ENCODE data around the gene FPR1.

FPR1 gene, protein sequence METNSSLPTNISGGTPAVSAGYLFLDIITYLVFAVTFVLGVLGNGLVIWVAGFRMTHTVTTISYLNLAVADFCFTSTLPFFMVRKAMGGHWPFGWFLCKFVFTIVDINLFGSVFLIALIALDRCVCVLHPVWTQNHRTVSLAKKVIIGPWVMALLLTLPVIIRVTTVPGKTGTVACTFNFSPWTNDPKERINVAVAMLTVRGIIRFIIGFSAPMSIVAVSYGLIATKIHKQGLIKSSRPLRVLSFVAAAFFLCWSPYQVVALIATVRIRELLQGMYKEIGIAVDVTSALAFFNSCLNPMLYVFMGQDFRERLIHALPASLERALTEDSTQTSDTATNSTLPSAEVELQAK
- 0 to 2.9 (median 0) reads per million in 3 donors for total RNA-seq

DNA sequence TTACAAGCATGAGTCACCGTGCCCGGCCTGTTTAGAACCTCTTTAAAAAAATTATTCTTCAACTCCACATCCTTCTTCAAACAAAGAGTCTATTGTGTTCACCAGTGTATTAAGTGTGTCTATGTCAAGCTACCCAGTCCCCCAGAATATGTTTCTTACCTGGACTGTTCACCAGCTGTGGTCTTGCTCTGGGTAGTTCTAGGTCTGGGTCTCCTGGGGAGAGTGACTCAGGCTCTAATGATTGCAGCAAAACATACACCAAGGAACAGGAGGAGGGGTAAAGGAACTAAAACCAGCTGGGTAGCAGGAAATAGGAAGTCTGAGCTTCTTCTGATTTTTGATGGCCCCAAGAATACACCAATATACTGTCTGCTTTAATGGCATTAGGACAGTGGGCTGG, at the start of gene FPR1:
Gene FPR1 (minus strand): TSS at position 224 of the 400 bp plus-strand sequence. CDS start 4,884 bp downstream, outside the sequence.
- Histone ChIP-seq H3K27ac (ENCODE audit: insufficient read depth, low read length, poor library complexity, severe bottlenecking) (no peak within 1 kb of the TSS), H3K9me3 (ENCODE audit: control insufficient read depth, low read length) (no peaks in the 10 kb centered on the region), H3K4me1 (ENCODE audit: control insufficient read depth, insufficient read depth, low read length, poor library complexity, severe bottlenecking) (no peaks in the 10 kb centered on the region), H3K4me3 (ENCODE audit: insufficient read depth, low read depth, low read length, poor library complexity, severe bottlenecking) (no peak within 1 kb of the TSS), H3K36me3 (ENCODE audit: control insufficient read depth, insufficient read depth, low read length) (no peaks in the 10 kb centered on the region), H3K27me3 (replicated peaks; ENCODE audit: control insufficient read depth, insufficient read depth, low read length, poor library complexity, severe bottlenecking) (no peaks in the 10 kb centered on the region)
- DNase-seq: no peak

DNA sequence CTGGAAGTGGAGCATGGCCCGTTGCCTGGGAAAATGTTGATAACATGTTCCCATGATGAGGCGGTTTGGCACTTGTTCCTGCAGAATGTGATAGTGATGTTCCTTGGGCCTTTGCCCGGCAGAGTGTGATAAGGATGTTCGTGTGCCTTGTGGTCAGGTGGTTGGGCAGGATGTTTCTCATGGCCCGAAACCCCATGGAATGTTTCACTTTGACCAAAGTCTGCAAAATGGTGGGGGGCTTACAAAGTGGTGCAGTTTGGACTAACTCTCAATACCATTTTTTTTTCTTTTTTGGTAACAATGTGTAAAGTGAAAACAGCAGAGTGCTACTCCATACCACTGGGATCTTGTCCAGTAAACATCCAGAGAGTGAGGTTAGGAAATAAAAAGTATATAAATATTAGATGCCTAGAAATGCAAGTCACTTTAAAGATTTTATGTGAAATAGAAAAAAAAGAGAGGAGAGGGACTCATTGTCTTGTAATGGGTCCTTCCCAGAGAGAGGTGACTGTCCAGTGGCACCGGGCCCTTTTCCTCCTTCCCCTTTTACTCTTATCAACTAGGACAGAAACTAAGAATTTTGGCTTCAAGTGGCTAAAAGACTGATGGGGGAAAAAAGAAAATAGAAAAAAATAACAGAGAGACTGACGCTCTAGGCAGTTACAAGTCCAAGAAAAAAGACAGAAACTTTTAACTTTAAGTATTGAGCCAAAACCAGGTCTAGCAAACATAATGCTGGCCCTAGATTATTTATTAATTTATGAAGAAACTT, 49.0 kb upstream of the FPR1 start:
- no peaks in the 10 kb centered on the region for H3K36me3 ChIP-seq (ENCODE audit: control insufficient read depth, insufficient read depth, low read length)
- no peak overlapping the region for H3K27ac ChIP-seq (ENCODE audit: insufficient read depth, low read length, poor library complexity, severe bottlenecking)
- no peaks in the 10 kb centered on the region for H3K9me3 ChIP-seq (ENCODE audit: control insufficient read depth, low read length)
- no peak overlapping the region for H3K4me3 ChIP-seq (ENCODE audit: insufficient read depth, low read depth, low read length, poor library complexity, severe bottlenecking)
- H3K4me1 ChIP-seq (ENCODE audit: control insufficient read depth, insufficient read depth, low read length, poor library complexity, severe bottlenecking): no peaks in the 10 kb centered on the region
- no peak for DNase-seq
- no peaks in the 10 kb centered on the region for H3K27me3 ChIP-seq (replicated peaks; ENCODE audit: control insufficient read depth, insufficient read depth, low read length, poor library complexity, severe bottlenecking)

DNA sequence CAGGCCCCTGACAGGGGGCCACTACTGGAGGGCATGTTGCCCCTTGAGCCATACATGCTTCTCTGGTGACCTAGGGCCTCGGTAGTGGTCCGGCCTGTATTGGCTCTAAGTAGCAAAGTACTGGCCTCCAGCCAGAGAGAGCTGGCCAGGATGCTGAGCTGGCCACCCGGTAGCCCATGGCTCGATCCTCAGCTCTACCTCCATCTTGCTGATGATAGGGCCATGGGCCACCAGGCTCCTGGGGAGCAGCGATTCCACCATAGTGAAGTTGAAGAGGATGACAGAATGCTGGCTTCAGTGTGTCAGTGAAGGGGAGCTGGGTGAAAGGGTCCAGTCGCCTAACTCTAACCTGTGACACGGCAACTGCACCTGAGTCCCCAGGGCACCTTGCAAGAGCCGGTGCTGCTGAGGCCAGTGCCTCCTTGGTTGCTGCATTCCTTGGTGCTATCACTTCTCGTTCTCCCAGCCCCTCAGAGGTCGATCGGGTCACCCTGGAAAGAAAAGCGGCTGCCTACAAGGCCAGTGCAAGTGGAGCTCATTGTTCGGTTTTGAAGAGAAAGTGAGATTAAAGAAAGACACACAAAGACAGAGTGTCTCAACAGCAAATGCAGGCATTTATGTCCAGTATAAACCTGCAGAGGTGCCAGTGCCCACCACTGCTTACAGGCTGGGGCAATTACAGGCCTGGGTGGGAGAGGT, 48.2 kb upstream of the FPR1 start:
- no peaks in the 10 kb centered on the region for H3K36me3 ChIP-seq (ENCODE audit: control insufficient read depth, insufficient read depth, low read length)
- H3K4me1 ChIP-seq (ENCODE audit: control insufficient read depth, insufficient read depth, low read length, poor library complexity, severe bottlenecking): no peaks in the 10 kb centered on the region
- H3K9me3 ChIP-seq (ENCODE audit: control insufficient read depth, low read length): no peaks in the 10 kb centered on the region
- no peak for DNase-seq
- no peak overlapping the region for H3K27ac ChIP-seq (ENCODE audit: insufficient read depth, low read length, poor library complexity, severe bottlenecking)
- no peak overlapping the region for H3K4me3 ChIP-seq (ENCODE audit: insufficient read depth, low read depth, low read length, poor library complexity, severe bottlenecking)
- no peaks in the 10 kb centered on the region for H3K27me3 ChIP-seq (replicated peaks; ENCODE audit: control insufficient read depth, insufficient read depth, low read length, poor library complexity, severe bottlenecking)

DNA sequence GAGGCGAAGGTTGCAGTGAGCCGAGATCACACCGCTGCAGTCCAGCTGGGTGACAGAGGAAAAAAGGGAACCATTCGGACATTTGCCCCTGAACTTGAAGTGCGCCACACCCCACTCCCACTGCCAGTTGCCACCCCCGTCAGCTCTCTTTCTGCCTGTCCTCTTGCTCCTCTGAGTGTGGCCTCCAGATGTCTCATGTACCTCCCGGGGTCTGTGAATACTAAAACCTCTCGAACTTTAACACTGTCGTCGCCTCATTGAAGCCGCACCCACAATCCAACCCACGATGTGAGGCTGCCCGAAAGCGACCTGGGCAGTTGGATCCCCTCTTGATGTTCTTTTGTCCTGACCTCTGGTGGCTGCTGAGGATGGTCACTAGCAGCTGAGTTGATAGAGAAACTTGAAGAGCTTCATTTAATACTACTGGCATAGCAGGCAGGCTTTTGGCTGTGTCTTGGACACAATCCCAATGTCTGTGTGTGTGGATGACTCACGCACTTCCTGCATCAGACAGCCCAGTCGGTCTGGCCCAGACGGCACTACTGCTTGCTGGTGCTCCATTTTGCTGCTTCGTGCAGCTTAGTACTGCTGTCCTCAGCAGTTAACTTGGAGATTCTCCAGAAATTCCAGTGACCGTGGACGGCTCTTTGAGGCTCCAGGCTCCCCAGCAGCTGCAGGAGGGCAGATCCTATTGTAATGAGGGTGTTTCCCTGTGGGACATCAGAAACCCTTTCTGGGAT, 47.5 kb upstream of the FPR1 start:
- no peak overlapping the region for H3K4me3 ChIP-seq (ENCODE audit: insufficient read depth, low read depth, low read length, poor library complexity, severe bottlenecking)
- H3K36me3 ChIP-seq (ENCODE audit: control insufficient read depth, insufficient read depth, low read length): no peaks in the 10 kb centered on the region
- no peak overlapping the region for H3K27ac ChIP-seq (ENCODE audit: insufficient read depth, low read length, poor library complexity, severe bottlenecking)
- no peak for DNase-seq
- H3K27me3 ChIP-seq (replicated peaks; ENCODE audit: control insufficient read depth, insufficient read depth, low read length, poor library complexity, severe bottlenecking): no peaks in the 10 kb centered on the region
- H3K9me3 ChIP-seq (ENCODE audit: control insufficient read depth, low read length): no peaks in the 10 kb centered on the region
- no peaks in the 10 kb centered on the region for H3K4me1 ChIP-seq (ENCODE audit: control insufficient read depth, insufficient read depth, low read length, poor library complexity, severe bottlenecking)

DNA sequence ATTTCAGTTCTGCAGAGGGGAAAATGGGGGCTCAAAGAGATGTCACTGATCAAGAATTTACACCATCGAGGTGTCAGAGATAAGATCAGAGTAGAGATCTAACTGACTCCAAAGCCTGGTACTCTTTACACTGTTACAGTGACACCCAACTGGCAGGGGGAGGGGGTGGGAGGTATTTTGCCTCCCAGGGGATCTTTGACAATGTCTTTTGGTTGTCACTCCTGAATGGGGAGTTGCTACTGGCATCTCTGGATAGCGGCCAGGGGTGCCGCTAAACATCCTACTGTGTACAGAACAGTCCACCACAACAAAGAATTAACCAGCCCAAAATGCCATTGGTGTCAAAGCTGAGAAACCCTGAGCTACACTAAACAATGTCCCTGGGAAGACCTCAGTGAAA, 46.4 kb upstream of the FPR1 start:
- Histone ChIP-seq H3K27ac (ENCODE audit: insufficient read depth, low read length, poor library complexity, severe bottlenecking) (no peak overlapping the region), H3K36me3 (ENCODE audit: control insufficient read depth, insufficient read depth, low read length) (no peaks in the 10 kb centered on the region), H3K4me1 (ENCODE audit: control insufficient read depth, insufficient read depth, low read length, poor library complexity, severe bottlenecking) (no peaks in the 10 kb centered on the region), H3K9me3 (ENCODE audit: control insufficient read depth, low read length) (no peaks in the 10 kb centered on the region), H3K4me3 (ENCODE audit: insufficient read depth, low read depth, low read length, poor library complexity, severe bottlenecking) (no peak overlapping the region), H3K27me3 (replicated peaks; ENCODE audit: control insufficient read depth, insufficient read depth, low read length, poor library complexity, severe bottlenecking) (no peaks in the 10 kb centered on the region)
- no peak for DNase-seq

DNA sequence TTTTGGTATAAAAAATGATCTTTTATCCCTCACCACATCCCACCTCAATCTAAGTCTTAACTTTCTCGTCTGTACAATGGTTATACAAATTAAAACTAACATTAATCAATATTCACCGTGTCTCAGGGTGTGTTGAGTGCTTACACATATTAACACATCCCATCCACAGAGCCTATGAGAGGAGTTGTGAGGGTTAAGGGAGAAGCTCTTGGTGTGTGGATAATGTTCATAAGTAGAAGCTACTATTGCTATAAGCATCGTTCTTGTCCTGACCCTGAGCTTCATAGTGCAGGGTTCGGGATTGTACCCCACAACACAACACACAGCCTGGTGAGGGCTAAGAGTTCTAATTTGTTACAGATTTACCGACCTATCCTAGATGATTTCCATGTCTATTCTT, 45.8 kb upstream of the FPR1 start:
- Histone ChIP-seq H3K4me1 (ENCODE audit: control insufficient read depth, insufficient read depth, low read length, poor library complexity, severe bottlenecking) (no peaks in the 10 kb centered on the region), H3K36me3 (ENCODE audit: control insufficient read depth, insufficient read depth, low read length) (no peaks in the 10 kb centered on the region), H3K4me3 (ENCODE audit: insufficient read depth, low read depth, low read length, poor library complexity, severe bottlenecking) (no peak overlapping the region), H3K27ac (ENCODE audit: insufficient read depth, low read length, poor library complexity, severe bottlenecking) (no peak overlapping the region), H3K9me3 (ENCODE audit: control insufficient read depth, low read length) (no peaks in the 10 kb centered on the region), H3K27me3 (replicated peaks; ENCODE audit: control insufficient read depth, insufficient read depth, low read length, poor library complexity, severe bottlenecking) (no peaks in the 10 kb centered on the region)
- DNase-seq: no peak

DNA sequence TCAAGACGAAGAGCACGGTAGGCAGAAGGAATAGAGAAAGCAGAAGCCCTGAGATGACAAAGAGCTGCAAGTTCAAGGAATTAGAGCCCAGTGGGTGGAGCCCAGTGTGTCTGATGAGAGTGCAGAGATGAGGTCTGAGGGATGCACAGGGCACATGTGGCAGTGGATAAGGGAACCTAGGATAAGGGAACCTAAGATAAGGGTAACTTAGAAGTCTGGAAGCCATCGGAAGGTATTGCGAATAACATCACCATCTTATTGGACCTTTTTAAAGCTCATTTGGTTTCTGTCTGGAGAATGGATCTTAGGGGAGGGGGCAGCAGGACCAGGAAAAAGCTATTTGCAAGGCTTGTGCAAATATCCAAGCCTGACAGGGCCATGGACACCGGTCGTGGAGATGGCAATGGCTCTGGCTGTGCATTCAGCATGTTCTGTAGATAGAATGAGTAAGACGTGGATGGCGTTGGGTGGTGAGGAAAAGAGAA, 44.6 kb upstream of the FPR1 start:
- Histone ChIP-seq H3K27ac (ENCODE audit: insufficient read depth, low read length, poor library complexity, severe bottlenecking) (no peak overlapping the region), H3K27me3 (replicated peaks; ENCODE audit: control insufficient read depth, insufficient read depth, low read length, poor library complexity, severe bottlenecking) (no peaks in the 10 kb centered on the region), H3K4me1 (ENCODE audit: control insufficient read depth, insufficient read depth, low read length, poor library complexity, severe bottlenecking) (no peaks in the 10 kb centered on the region), H3K4me3 (ENCODE audit: insufficient read depth, low read depth, low read length, poor library complexity, severe bottlenecking) (no peak overlapping the region), H3K36me3 (ENCODE audit: control insufficient read depth, insufficient read depth, low read length) (no peaks in the 10 kb centered on the region), H3K9me3 (ENCODE audit: control insufficient read depth, low read length) (no peaks in the 10 kb centered on the region)
- no peak for DNase-seq

DNA sequence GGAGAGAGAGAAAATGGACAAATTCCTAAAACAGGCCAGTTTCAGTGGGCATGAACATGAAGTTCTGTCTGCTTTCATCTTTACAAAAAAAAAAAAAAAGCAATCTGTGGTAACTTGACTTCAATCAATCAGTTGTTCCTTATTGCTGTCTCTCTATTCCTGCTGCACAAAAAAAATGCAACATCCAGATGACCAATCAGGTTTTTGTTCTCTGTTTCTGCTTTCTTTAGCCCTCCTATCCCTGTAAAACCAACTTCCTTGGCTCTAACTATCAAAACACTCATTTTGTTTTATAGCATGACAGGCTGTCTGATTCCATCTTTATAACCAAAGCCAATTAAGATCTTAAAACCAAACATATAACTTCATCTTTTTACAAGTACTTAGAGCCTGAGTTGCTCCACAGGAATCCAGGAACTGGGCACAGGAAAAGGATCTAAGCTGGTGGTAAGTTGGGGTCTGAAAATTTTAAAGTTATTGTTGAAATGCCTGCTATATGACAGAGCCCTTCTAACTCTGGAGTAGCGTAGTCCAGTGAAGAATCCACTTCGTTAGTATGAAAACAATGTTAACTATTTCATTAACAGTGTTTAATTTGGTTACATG, 43.3 kb upstream of the FPR1 start, which contains the start of gene FPR3:
Gene FPR3 (plus strand): TSS at position 273 of the 606 bp plus-strand sequence. CDS start 28,592 bp downstream, outside the sequence.
- no peak for DNase-seq
- H3K4me1 ChIP-seq (ENCODE audit: control insufficient read depth, insufficient read depth, low read length, poor library complexity, severe bottlenecking): no peaks in the 10 kb centered on the region
- H3K36me3 ChIP-seq (ENCODE audit: control insufficient read depth, insufficient read depth, low read length): no peaks in the 10 kb centered on the region
- H3K27ac ChIP-seq (ENCODE audit: insufficient read depth, low read length, poor library complexity, severe bottlenecking): no peak within 1 kb of the TSS
- H3K27me3 ChIP-seq (replicated peaks; ENCODE audit: control insufficient read depth, insufficient read depth, low read length, poor library complexity, severe bottlenecking): no peaks in the 10 kb centered on the region
- no peaks in the 10 kb centered on the region for H3K9me3 ChIP-seq (ENCODE audit: control insufficient read depth, low read length)
- no peak within 1 kb of the TSS for H3K4me3 ChIP-seq (ENCODE audit: insufficient read depth, low read depth, low read length, poor library complexity, severe bottlenecking)

DNA sequence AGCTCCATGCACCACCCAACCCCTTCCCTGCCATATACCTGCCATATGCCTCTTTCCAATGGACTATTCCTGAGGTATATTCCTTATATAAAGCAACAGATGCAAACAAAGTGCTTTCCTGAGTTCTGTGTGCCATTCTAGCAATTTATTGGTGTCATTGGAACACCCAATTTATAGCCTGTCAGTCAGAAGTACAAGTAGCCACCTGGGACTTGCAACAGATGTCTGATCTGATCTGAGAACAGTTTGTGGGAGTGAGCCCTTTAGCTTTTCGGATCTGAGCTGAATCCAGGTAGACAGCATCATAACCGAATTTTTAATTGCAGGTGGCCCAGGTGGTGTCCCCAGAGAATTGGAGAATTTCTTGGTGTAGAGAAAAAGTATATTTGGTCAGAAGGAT, 42.3 kb upstream of the FPR1 start:
- H3K27ac ChIP-seq (ENCODE audit: insufficient read depth, low read length, poor library complexity, severe bottlenecking): no peak overlapping the region
- no peaks in the 10 kb centered on the region for H3K9me3 ChIP-seq (ENCODE audit: control insufficient read depth, low read length)
- no peaks in the 10 kb centered on the region for H3K27me3 ChIP-seq (replicated peaks; ENCODE audit: control insufficient read depth, insufficient read depth, low read length, poor library complexity, severe bottlenecking)
- H3K4me1 ChIP-seq (ENCODE audit: control insufficient read depth, insufficient read depth, low read length, poor library complexity, severe bottlenecking): no peaks in the 10 kb centered on the region
- H3K36me3 ChIP-seq (ENCODE audit: control insufficient read depth, insufficient read depth, low read length): no peaks in the 10 kb centered on the region
- no peak for DNase-seq
- no peak overlapping the region for H3K4me3 ChIP-seq (ENCODE audit: insufficient read depth, low read depth, low read length, poor library complexity, severe bottlenecking)

Data from effector memory CD4-positive, alpha-beta T cell (primary cell).